Fibroblast of lung (primary cell): Measurements from ENCODE around the gene FKBP15. TPM values are rescaled to one million over a fixed set of nuclear protein-coding genes. Genes with fewer than 3 reads are reported as not detected.
A peak's percentile ranks its signal among the peaks of the same experiment; 100 is the strongest.

Experiments used
- DNase-seq, 2 donors: peaks; one replicate each; pipeline versions ENCODE4 v3.0.0 to v3.0.0-alpha.2; 2010; ENCODE audit warnings: low read depth in 2 of 2
- H2AFZ ChIP-seq: 2 replicates; pipeline ENCODE4 v1.5.1; 2012; ENCODE audit warnings: low read length, control low read depth, inconsistent platforms
- H3K27ac ChIP-seq: 2 replicates; pipeline ENCODE4 v1.5.1; 2011; ENCODE audit warnings: low read length, control low read depth; ENCODE audit not compliant: insufficient read depth
- H3K27me3 ChIP-seq: 2 replicates; pipeline ENCODE4 v1.5.1; 2011; ENCODE audit warnings: mild to moderate bottlenecking, low read length; ENCODE audit not compliant: control insufficient read depth, insufficient read depth
- H3K36me3 ChIP-seq: 2 replicates; pipeline ENCODE4 v1.5.1; 2011; ENCODE audit warnings: low read length; ENCODE audit not compliant: control insufficient read depth, insufficient read depth
- H3K4me1 ChIP-seq: 2 replicates; pipeline ENCODE4 v1.5.1; 2011; ENCODE audit warnings: low read length; ENCODE audit not compliant: control insufficient read depth, insufficient read depth; ENCODE audit errors: extremely low read depth
- H3K4me2 ChIP-seq: 2 replicates; pipeline ENCODE4 v1.5.1; 2011; ENCODE audit warnings: low read length, control low read depth; ENCODE audit not compliant: insufficient read depth; ENCODE audit errors: extremely low read depth
- H3K4me3 ChIP-seq, 4 experiments: fragments of 200-600 bp in 1 of 4; sonication (generic) in 1 of 4; replicated peaks in 1 of 4; 2 replicates each; pipeline ENCODE4 v1.5.1; 2011 to 2016; ENCODE audit warnings: low read length in 4 of 4, low read depth in 3 of 4, mild to moderate bottlenecking in 3 of 4, control low read depth in 2 of 4, inconsistent platforms in 1 of 4, mixed read lengths in 1 of 4; ENCODE audit not compliant: insufficient read depth in 1 of 4; ENCODE audit errors: control extremely low read depth in 1 of 4
- H3K79me2 ChIP-seq: 2 replicates; pipeline ENCODE4 v1.5.1; 2012; ENCODE audit warnings: mild to moderate bottlenecking, low read length, inconsistent platforms; ENCODE audit not compliant: control insufficient read depth, insufficient read depth
- H3K9ac ChIP-seq: 2 replicates; pipeline ENCODE4 v1.5.1; 2011; ENCODE audit warnings: mild to moderate bottlenecking, low read length, control low read depth; ENCODE audit not compliant: insufficient read depth
- H3K9me3 ChIP-seq: 2 replicates; pipeline ENCODE4 v1.5.1; 2012; ENCODE audit warnings: low read depth, low read length; ENCODE audit not compliant: control insufficient read depth, insufficient read depth
- H4K20me1 ChIP-seq: 2 replicates; pipeline ENCODE4 v1.5.1; 2011; ENCODE audit warnings: low read length; ENCODE audit not compliant: control insufficient read depth, insufficient read depth; ENCODE audit errors: extremely low read depth
- EZH2 ChIP-seq: IDR thresholded peaks from 2 replicates; pipeline ENCODE4 v1.5.1; 2012; ENCODE audit warnings: low read length, control low read depth, mild to moderate bottlenecking; ENCODE audit errors: missing control alignments
- polyA plus RNA-seq, 2 donors: library from polyadenylated mRNA; depleted of rRNA in 1 of 2; stranded (reverse) in 1 of 2; unstranded in 1 of 2; fragments of >200 nt; gene quantifications; 2 replicates each; pipeline ENCODE4 v1.2.1, GENCODE V29; 2011 to 2012; ENCODE audit warnings: missing spikeins in 1 of 2
- total RNA-seq: library from RNA; depleted of rRNA; stranded (reverse); fragments of >200 nt; gene quantifications from 2 replicates; pipeline ENCODE4 v1.2.1, GENCODE V29; 2014
- TF ChIP-seq, protein P1 (sequence below), 2 donors: IDR thresholded peaks in 1 of 2; conservative IDR thresholded peaks in 1 of 2; 1 replicate in 1 of 2; 2 replicates in 1 of 2; pipeline ENCODE4 v1.5.1; 2011 to 2012; ENCODE audit warnings: low read length in 2 of 2, control low read depth in 1 of 2, inconsistent platforms in 1 of 2, low read depth in 1 of 2, mild to moderate bottlenecking in 1 of 2

FKBP15 gene
- total and polyA plus RNA-seq, 2 donors (not counting 1 experiment from before 2014, with no cell fraction given) = 21.0 to 25.3 TPM

DNA sequence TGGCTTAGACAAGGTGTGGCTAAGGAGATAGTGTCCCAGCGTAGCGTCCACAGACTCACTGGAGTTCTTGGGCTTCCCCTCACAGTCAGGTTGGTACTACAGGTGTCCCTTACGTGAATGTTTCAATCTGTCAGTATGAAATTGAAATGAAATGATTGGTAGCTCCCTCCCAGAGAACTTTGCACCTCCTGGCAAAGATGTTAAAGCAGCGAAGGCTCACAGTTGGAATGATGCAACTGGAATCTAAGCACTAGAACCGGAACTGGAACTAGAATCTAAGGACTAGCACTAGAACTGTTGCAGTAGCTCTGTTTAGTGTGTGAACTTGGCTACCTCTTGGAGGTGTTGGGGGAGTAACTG lies 1.4 kb upstream of the FKBP15 start:
- Histone ChIP-seq H3K4me3 (peak overlapping the region; percentile 79 to 96 (median 82)), H3K79me2 (peaks cover 35% of the 10 kb centered on the region), H3K4me1 (peaks cover 4% of the 10 kb centered on the region), H2AFZ (peak overlapping the region; percentile 19), H4K20me1 (no peaks in the 10 kb centered on the region), H3K36me3 (no peaks in the 10 kb centered on the region), H3K4me2 (peak overlapping the region; percentile 92), H3K27me3 (no peaks in the 10 kb centered on the region), H3K9me3 (no peaks in the 10 kb centered on the region), H3K9ac (peak overlapping the region; percentile 75), H3K27ac (peak overlapping the region; percentile 87)
- DNase-seq = peak in 1 of 2 donors; percentile 43
- TF ChIP-seq EZH2 = no peak
- TF ChIP-seq, protein P1, sequence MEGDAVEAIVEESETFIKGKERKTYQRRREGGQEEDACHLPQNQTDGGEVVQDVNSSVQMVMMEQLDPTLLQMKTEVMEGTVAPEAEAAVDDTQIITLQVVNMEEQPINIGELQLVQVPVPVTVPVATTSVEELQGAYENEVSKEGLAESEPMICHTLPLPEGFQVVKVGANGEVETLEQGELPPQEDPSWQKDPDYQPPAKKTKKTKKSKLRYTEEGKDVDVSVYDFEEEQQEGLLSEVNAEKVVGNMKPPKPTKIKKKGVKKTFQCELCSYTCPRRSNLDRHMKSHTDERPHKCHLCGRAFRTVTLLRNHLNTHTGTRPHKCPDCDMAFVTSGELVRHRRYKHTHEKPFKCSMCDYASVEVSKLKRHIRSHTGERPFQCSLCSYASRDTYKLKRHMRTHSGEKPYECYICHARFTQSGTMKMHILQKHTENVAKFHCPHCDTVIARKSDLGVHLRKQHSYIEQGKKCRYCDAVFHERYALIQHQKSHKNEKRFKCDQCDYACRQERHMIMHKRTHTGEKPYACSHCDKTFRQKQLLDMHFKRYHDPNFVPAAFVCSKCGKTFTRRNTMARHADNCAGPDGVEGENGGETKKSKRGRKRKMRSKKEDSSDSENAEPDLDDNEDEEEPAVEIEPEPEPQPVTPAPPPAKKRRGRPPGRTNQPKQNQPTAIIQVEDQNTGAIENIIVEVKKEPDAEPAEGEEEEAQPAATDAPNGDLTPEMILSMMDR (conservative IDR thresholded peaks at IDR 0.05 in 1 of 2, IDR thresholded peaks at IDR 0.05 in 1 of 2; ENCODE audit: low read depth in 1 of 2, low read length in 2 of 2) = no peak

DNA sequence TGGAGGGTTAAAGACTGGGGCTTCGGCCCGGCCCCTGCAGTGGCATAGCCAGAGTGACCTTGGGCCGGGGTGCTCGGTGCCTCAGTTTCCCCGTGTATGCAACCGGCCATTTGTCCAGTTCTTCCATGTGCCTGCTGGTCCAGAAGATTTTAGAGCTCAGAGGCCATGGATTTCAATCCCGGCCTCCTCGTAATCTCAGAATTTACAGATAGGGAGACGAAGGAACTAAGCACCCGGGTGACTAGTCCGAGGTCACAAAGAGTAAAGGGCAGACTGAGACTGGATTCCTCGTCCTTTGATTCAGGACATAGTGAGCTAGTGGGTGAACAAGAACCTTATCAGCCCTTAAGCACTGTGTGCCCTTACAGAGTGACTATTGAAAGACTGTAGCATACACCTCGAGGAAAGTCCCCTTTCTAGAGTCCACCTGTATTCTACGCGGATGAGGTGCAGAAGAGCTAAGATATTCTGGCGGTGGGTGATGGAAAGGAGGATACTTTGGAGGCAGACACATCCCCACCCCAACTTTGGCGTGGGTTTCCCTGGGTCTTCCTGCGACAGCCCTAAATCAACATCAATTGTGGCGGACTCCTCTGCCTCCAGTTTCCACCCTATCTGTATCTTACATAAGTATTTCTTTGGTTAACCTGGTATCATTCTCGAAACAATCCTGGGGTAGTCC lies 864 bp upstream of the FKBP15 start:
- no peaks in the 10 kb centered on the region for H3K36me3 ChIP-seq
- H3K4me2 ChIP-seq = peak overlapping the region; percentile 92
- no peaks in the 10 kb centered on the region for H3K27me3 ChIP-seq
- TF ChIP-seq, protein P1 (conservative IDR thresholded peaks at IDR 0.05 in 1 of 2, IDR thresholded peaks at IDR 0.05 in 1 of 2; ENCODE audit: low read depth in 1 of 2, low read length in 2 of 2) = no peak
- no peak for TF ChIP-seq EZH2
- H3K27ac ChIP-seq = peak overlapping the region; percentile 87
- no peaks in the 10 kb centered on the region for H3K9me3 ChIP-seq
- H2AFZ ChIP-seq = peak overlapping the region; percentile 95
- peak overlapping the region; percentile 79 to 96 (median 82) for H3K4me3 ChIP-seq
- H3K9ac ChIP-seq = peak overlapping the region; percentile 75
- peaks cover 37% of the 10 kb centered on the region for H3K79me2 ChIP-seq
- DNase-seq = no peak
- peaks cover 4% of the 10 kb centered on the region for H3K4me1 ChIP-seq
- no peaks in the 10 kb centered on the region for H4K20me1 ChIP-seq

DNA sequence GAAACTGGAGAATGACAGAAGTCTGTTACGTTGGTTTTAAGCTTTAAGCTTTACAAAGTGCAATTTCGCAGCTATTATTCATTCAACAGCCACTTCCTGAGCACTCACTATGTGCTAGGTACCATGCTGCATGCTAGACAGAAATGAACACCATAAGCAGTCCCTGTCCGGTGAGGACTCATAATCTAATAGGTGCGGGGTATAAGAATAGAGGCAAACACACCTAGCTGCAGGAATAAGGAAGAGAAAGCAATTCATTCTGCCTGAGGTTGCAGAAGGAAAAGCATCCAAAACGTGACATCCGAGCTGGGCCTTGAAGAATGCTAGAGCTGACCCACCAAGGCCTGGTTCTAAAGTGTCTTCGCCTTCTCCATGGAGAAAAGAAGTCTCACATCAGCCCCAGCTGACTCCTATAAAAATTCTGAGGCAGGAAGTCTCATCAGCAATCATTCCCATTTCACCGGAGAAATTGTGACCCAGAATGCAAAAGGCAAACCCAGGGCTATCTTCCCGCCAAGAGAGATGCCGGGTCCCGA lies 542 bp downstream of the FKBP15 start:
- Histone ChIP-seq H2AFZ (peak overlapping the region; percentile 92), H3K27me3 (no peaks in the 10 kb centered on the region), H3K9ac (peak overlapping the region; percentile 83), H4K20me1 (no peaks in the 10 kb centered on the region), H3K36me3 (no peaks in the 10 kb centered on the region), H3K9me3 (no peaks in the 10 kb centered on the region), H3K4me3 (peak overlapping the region; percentile 78 to 96 (median 90)), H3K4me1 (peaks cover 4% of the 10 kb centered on the region), H3K4me2 (peak overlapping the region; percentile 96), H3K79me2 (peaks cover 40% of the 10 kb centered on the region), H3K27ac (peak overlapping the region; percentile 89)
- DNase-seq = peak in 1 of 2 donors; percentile 6
- TF ChIP-seq, protein P1 (conservative IDR thresholded peaks at IDR 0.05 in 1 of 2, IDR thresholded peaks at IDR 0.05 in 1 of 2; ENCODE audit: low read depth in 1 of 2, low read length in 2 of 2) = no peak
- no peak for TF ChIP-seq EZH2
